Adipocyte (in vitro differentiated cells): ENCODE measurements around the gene MOGAT3.

Source experiments
- DNase-seq: peaks from one replicate; pipeline ENCODE4 v3.0.0-alpha.2; 2015; ENCODE audit warnings: low read depth
- H3K27me3 ChIP-seq: replicated peaks from 2 replicates; pipeline ENCODE4 v1.7.0; 2013; ENCODE audit warnings: mild to moderate bottlenecking, low read length, moderate library complexity; ENCODE audit not compliant: control insufficient read depth, insufficient read depth
- H3K36me3 ChIP-seq: 2 replicates; pipeline ENCODE4 v1.7.0; 2013; ENCODE audit warnings: low read length, mild to moderate bottlenecking, moderate library complexity; ENCODE audit not compliant: control insufficient read depth, insufficient read depth, severe bottlenecking
- H3K4me1 ChIP-seq: 2 replicates; pipeline ENCODE4 v1.7.0; 2013; ENCODE audit warnings: mild to moderate bottlenecking, low read length, moderate library complexity; ENCODE audit not compliant: control insufficient read depth, insufficient read depth
- H3K4me3 ChIP-seq: 2 replicates; pipeline ENCODE4 v1.7.0; 2013; ENCODE audit warnings: mild to moderate bottlenecking, low read length, moderate library complexity
- H3K9ac ChIP-seq: 2 replicates; pipeline ENCODE4 v1.7.0; 2013; ENCODE audit warnings: mild to moderate bottlenecking, low read length, moderate library complexity
- H3K9me3 ChIP-seq: 2 replicates; pipeline ENCODE4 v1.7.0; 2013; ENCODE audit warnings: mild to moderate bottlenecking, low read length, moderate library complexity; ENCODE audit not compliant: control insufficient read depth

MOGAT3 gene

DNA sequence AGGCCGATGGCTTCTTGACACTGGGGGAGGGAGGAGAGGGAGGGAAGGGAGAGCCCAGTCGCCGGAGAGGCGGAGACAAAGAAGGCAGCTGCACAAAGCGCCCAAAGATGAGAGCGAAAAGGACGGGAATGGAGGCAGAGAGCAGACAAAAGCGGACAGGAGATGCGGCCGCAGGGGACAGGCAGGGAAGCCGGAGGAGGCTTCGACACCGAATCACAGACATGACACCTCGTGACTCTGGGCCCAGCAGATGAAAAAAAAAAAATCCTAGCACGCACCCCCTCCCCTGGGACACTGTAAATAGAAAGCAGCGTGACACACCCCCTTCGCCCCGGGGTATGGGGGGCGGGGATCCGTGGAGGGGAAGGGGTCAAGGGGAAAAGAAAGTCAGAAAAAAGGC lies 21.7 kb downstream of the MOGAT3 start:
- H3K4me3 ChIP-seq, result no peak overlapping the region
- no peak for DNase-seq
- H3K9ac ChIP-seq, result no peak overlapping the region
- no peaks in the 10 kb centered on the region for H3K36me3 ChIP-seq
- H3K9me3 ChIP-seq, result no peaks in the 10 kb centered on the region
- peaks cover 51% of the 10 kb centered on the region for H3K27me3 ChIP-seq
- H3K4me1 ChIP-seq, result no peaks in the 10 kb centered on the region

DNA sequence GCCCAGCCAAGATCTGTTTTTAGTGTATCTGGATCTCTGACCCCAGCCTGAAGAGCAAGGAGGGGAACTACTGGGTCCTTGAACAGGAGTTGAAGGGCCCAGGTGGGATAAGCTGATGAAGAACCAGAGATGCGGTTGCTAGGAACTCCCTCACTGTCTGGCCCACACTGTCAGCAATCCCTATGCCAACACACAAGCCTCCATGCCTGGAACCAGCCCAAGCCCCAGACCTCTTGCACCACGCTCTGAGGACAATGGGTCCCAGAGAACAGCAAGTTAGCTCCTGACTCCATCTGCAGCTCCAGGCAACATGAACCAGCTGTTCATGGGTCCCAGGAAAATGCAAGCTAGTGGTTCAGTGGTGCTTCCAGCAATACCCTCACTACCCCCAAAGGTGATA lies 23.2 kb downstream of the MOGAT3 start:
- Histone ChIP-seq H3K9me3 (no peaks in the 10 kb centered on the region), H3K4me1 (peaks cover 7% of the 10 kb centered on the region), H3K27me3 (peaks cover 62% of the 10 kb centered on the region), H3K4me3 (no peak overlapping the region), H3K36me3 (no peaks in the 10 kb centered on the region), H3K9ac (no peak overlapping the region)
- no peak for DNase-seq

DNA sequence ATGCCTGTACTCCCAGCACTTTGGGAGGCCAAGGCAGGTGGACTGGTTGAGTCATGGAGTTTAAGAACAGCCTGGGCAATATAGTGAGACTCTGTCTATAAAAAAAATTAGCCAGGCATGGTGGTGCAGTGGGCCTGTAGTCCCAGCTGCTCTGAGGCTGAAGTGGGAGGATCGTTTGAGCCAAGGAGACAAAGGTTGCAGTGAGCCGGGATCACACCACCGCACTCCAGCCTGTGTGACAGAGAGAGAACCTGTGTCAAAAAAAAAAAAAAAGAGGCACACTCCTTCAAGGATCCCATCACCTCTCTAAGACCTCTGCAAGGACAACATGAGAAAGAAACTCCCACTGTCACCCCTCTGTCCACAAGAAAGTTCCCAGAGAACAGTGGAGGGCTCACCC lies 25.2 kb downstream of the MOGAT3 start:
- H3K27me3 ChIP-seq, result peaks cover 77% of the 10 kb centered on the region
- H3K9ac ChIP-seq, result no peak overlapping the region
- no peak overlapping the region for H3K4me3 ChIP-seq
- no peak for DNase-seq
- H3K36me3 ChIP-seq, result no peaks in the 10 kb centered on the region
- peaks cover 7% of the 10 kb centered on the region for H3K4me1 ChIP-seq
- H3K9me3 ChIP-seq, result no peaks in the 10 kb centered on the region

DNA sequence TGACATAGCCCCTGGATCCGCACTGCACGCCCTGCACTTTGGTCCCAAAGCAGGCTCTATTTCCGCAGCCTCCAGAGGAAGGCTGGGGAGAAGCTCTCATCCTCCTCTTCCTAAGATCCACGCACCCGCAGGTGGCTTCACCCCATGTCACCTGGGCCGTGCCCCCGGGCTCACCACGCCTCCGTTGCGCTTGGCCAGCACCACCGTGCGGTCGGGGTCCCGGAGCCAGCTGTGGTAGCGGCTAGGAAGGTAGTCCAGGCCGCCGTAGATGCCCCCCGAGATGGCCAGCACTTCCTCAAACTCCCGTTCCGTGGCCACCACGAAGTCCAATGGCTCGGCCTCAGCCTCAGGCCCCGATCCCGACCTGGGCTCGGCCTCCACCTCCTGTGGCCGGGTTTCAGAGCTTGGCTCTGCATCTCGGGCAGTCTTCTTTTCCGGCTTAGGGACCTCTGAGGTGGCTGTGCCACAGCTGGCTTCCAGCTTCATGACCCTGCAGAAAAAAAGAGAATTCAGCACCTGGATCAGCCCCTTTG lies 26.4 kb downstream of the MOGAT3 start:
- Histone ChIP-seq H3K9ac (no peak overlapping the region), H3K4me1 (peaks cover 11% of the 10 kb centered on the region), H3K9me3 (no peaks in the 10 kb centered on the region), H3K36me3 (no peaks in the 10 kb centered on the region), H3K4me3 (no peak overlapping the region), H3K27me3 (peaks cover 82% of the 10 kb centered on the region)
- no peak for DNase-seq

DNA sequence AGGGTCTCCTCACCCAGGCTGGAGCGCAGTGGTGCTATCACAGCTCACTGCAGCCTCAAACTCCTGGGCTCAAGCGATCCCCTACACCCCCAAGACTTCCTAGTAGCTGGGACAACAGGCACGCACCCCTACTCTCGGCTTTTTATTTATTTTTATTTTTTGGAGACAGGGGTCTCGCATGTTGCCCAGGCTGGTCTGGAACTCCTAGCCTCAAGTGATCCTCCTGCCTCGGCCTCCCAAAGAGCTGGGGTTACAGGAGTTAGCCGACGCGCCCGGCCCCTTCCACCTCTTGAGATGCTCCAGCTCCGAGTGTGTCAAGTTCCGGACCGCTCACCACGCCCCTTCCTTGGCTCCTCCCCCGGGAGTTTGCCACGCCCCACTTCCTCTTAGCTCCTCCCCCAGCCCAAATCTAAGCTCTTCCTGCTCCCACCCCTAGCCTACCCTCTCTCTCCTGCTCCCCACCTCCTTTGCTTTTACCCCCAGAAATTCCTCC lies 27.0 kb downstream of the MOGAT3 start:
- Histone ChIP-seq H3K4me3 (no peak overlapping the region), H3K36me3 (no peaks in the 10 kb centered on the region), H3K9me3 (no peaks in the 10 kb centered on the region), H3K9ac (no peak overlapping the region), H3K27me3 (peaks cover 85% of the 10 kb centered on the region), H3K4me1 (peaks cover 11% of the 10 kb centered on the region)
- peak; percentile 76 for DNase-seq

DNA sequence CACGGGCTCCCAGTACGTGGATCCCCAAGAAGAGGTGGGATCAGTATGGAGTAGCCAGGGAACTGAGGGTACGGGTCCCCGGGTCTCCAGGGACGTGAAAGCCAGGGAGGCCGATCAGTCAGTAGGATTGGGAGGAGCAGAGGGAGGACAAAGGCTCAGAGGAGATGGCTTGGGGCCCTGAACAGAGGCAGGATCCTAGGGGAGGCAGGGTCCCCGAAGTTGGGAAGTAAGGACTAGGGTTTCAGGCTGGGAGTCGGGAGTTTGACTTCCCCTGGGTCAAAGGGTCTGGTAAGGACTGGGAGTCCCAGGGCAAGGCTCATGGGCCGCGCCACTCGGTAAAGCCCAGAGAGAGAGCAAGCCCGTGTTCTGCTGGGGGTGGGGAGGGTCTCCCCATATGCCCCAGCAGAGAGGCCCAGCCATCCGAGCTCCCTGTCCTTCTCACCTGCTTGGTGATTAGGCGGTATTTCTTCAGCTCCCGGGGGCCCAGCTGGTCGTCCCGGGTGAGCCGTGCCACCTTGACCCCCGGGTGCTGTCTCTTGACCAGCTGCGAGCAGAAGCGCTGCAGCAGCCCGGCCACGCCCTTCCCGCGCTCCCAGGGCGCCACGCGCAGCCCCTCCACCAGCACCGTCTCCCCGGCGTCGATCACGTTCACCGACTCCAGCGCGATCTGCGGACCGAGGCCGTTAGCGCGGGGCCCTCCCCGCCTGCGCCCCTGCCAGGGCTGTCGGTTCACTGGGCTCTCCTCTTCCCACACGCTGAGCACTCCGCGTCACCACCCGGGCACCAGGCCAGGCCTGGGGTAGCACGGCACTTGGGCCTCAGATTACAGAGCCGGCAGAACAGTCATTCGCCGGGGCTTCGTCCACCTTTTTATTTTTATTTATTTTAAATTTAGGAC lies 27.7 kb downstream of the MOGAT3 start:
- Histone ChIP-seq H3K4me1 (peaks cover 11% of the 10 kb centered on the region), H3K4me3 (peak overlapping the region; percentile 56), H3K9ac (no peak overlapping the region), H3K27me3 (peaks cover 89% of the 10 kb centered on the region), H3K36me3 (no peaks in the 10 kb centered on the region), H3K9me3 (no peaks in the 10 kb centered on the region)
- peak; percentile 92 for DNase-seq

DNA sequence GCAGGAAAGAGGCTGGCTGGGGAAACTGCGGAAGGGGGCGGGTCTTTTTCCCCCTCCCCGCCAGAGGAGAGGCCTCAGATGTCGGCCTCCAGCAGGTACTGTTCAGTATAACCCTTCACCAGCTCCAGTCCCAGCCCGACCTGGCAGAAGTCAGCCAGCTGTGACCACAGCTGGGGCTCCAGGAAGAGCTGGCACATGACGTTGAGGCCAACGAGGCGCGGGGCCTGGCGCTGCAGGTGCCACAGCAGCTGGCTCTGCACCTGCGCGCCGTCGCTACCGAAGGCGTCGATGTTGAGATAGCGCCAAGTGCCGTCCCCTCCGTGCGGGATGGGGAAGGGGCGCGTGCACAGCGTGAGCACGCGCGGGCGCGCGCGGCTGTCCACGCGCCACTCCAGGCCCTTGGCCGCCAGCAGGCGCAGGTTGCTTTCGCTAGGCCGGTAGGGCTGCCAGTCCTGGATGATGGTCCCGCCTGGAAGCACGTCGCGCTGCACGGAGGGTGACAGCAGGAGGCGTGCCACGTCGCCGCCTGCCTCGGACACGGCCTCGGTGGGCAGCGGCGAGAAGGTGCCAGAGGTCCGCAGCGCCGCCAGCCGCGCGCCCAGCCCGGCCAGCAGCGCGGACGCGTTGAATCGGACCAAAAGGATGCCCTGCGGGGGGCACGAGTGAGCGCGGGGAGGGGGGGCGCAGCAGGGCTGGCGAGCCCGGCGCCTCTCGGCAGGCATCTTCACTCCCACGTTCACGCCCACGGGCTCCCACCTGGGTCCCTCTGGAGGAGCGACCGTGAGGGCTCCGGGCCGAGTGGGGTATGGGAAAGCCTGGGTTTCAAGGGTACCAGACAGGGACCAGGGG lies 28.6 kb downstream of the MOGAT3 start:
- DNase-seq, result no peak
- no peaks in the 10 kb centered on the region for H3K36me3 ChIP-seq
- peaks cover 88% of the 10 kb centered on the region for H3K27me3 ChIP-seq
- peaks cover 11% of the 10 kb centered on the region for H3K4me1 ChIP-seq
- H3K9me3 ChIP-seq, result no peaks in the 10 kb centered on the region
- no peak overlapping the region for H3K4me3 ChIP-seq
- no peak overlapping the region for H3K9ac ChIP-seq

DNA sequence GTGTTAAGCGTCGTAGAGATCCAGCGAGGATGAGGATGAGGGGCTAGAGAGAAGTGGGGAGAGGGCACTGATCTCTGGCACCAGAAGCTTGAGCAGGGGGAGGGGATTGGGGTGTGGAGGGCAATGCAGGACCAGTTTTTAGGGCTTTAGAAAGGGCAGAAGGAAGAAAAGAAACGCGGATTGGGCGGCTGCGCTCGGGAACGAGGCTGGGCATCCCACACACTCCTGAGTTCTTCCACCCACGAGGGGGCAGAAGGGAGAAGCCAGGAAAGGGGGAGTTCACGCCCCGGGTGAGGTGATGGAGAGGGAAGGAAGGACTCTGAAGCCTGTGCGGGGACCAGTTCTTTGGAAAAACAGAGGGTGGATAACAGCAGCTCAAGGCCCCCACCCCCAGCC lies 29.4 kb downstream of the MOGAT3 start:
- Histone ChIP-seq H3K27me3 (peaks cover 85% of the 10 kb centered on the region), H3K4me1 (peaks cover 11% of the 10 kb centered on the region), H3K9ac (no peak overlapping the region), H3K36me3 (no peaks in the 10 kb centered on the region), H3K9me3 (no peaks in the 10 kb centered on the region), H3K4me3 (no peak overlapping the region)
- DNase-seq, result peak; percentile 37

DNA sequence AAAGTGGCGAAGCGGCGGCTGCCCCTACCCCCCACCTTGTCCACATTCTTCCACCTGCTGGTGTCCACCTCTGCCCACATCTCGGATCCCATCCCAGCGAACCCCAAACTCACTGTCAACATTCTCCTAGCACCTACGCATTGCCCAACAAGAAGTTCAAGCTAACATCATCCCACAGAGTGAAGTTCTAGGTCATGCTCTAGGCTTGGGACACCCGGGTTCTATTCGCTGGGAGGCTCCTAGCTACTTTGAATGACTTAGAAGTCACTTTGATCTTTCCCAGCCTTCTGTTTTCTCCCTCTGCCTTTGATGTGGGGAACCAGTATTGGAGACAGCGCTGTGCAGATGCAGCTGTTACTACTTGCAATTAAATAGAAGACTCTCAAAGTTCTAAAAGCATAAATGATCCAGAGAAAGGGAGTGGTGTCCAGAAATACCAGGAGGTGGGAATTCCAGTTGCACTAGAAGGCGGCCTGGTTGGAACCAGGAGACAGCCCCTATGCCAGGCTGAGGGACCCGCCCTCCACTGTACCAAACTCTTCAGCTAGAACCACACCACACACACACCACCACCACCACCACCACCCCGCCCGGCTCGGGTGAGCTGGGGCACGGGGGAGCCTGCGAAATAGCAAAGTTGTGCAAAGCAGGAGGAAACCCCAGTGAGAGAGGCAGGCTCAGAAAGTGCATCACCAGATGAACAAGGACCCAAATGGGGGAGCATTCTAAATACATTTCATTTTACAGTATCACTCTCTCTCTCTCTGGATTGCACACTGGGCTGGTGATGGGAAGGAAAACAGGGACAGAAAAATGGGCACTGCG lies 30.0 kb downstream of the MOGAT3 start:
- DNase-seq, result no peak
- H3K9ac ChIP-seq, result no peak overlapping the region
- H3K27me3 ChIP-seq, result peaks cover 85% of the 10 kb centered on the region
- H3K9me3 ChIP-seq, result no peaks in the 10 kb centered on the region
- no peaks in the 10 kb centered on the region for H3K36me3 ChIP-seq
- H3K4me1 ChIP-seq, result peaks cover 12% of the 10 kb centered on the region
- no peak overlapping the region for H3K4me3 ChIP-seq

DNA sequence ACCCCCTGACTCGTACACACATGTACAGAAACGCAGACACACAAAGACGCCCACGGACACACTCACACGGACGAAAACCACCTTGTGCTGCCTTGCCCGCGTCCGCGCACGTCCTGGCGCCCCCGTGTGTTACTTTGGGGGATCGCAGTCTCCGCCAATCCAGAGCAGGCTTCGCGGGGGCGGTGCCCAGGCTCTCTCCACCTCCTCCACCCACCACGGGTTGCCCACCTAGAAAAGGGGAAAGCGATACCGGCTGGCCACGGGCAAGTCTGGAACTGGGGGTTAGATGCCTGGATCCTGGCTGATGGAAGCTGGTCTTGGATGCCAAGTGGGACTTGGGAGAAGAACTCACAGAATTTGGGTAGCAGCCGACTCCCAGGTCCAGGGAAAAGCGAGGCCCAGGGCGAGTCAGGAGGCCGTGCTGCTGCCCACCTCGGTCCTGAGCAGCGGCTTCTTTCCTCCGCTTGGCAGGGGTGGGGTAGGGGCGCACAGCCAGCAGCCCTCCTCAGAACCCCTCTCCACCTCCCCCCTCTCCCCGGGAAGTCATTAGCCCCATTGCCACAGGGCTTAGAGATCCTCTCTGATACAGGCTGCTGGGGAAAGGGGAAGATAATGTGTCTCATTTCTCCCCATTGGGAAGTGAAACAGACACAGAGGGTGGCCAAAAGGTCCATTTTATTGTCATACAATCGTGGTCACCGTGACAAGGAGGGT lies 30.8 kb downstream of the MOGAT3 start:
- H3K4me3 ChIP-seq, result no peak overlapping the region
- no peaks in the 10 kb centered on the region for H3K9me3 ChIP-seq
- no peak overlapping the region for H3K9ac ChIP-seq
- peaks cover 17% of the 10 kb centered on the region for H3K4me1 ChIP-seq
- DNase-seq, result peak; percentile 87
- no peaks in the 10 kb centered on the region for H3K36me3 ChIP-seq
- peaks cover 80% of the 10 kb centered on the region for H3K27me3 ChIP-seq
